ENCODE results near the gene RAMP2. TPM values are rescaled to one million over a fixed set of nuclear protein-coding genes. Genes with fewer than 3 reads are reported as not detected.

The RAMP2 gene
- total RNA-seq, 1 donor from 2014 or later, result 41.3 TPM

Other genes starting within 250 kb of the RAMP2 start
- gene NAGLU, start 225.0 kb upstream of the RAMP2 start, total RNA-seq, result 8.6 TPM
- gene HSD17B1, start 208.3 kb upstream of the RAMP2 start, total RNA-seq, result 1.4 TPM
- 45.6 TPM for gene COASY, start 199.1 kb upstream of the RAMP2 start, total RNA-seq
- gene MLX, start 194.1 kb upstream of the RAMP2 start, total RNA-seq, result 65.9 TPM
- gene PSMC3IP, start 183.5 kb upstream of the RAMP2 start, total RNA-seq, result 3.4 TPM
- 22.5 TPM for gene RETREG3, start 151.9 kb upstream of the RAMP2 start, total RNA-seq
- 54.3 TPM for gene TUBG1, start 151.5 kb upstream of the RAMP2 start, total RNA-seq
- 15.0 TPM for gene TUBG2, start 101.9 kb upstream of the RAMP2 start, total RNA-seq
- 26.1 TPM for gene PLEKHH3, start 84.2 kb upstream of the RAMP2 start, total RNA-seq
- 1.5 TPM for gene CCR10, start 79.4 kb upstream of the RAMP2 start, total RNA-seq
- gene CNTNAP1, start 78.7 kb upstream of the RAMP2 start, total RNA-seq, result 7.3 TPM
- gene EZH1, start 16.2 kb upstream of the RAMP2 start, total RNA-seq, result 44.4 TPM
- 33.2 TPM for gene VPS25, start 12.2 kb downstream of the RAMP2 start, total RNA-seq
- not detected for gene WNK4, start 19.4 kb downstream of the RAMP2 start, total RNA-seq
- 72.6 TPM for gene COA3, start 37.5 kb downstream of the RAMP2 start, total RNA-seq
- 0.30 TPM for gene CNTD1, start 37.6 kb downstream of the RAMP2 start, total RNA-seq
- gene BECN1, start 63.1 kb downstream of the RAMP2 start, total RNA-seq, result 74.3 TPM
- gene PSME3, start 72.2 kb downstream of the RAMP2 start, total RNA-seq, result 69.0 TPM
- 0.43 TPM for gene AOC2, start 83.4 kb downstream of the RAMP2 start, total RNA-seq
- gene AOC3, start 90.0 kb downstream of the RAMP2 start, total RNA-seq, result 15.1 TPM
- gene G6PC1, start 139.6 kb downstream of the RAMP2 start, total RNA-seq, result not detected
- 32.1 TPM for gene AARSD1, start 203.2 kb downstream of the RAMP2 start, total RNA-seq
- 51.0 TPM for gene PTGES3L, start 218.9 kb downstream of the RAMP2 start, total RNA-seq
- 10.4 TPM for gene RUNDC1, start 219.3 kb downstream of the RAMP2 start, total RNA-seq
- 791 TPM for gene RPL27, start 237.2 kb downstream of the RAMP2 start, total RNA-seq
- gene IFI35, start 245.6 kb downstream of the RAMP2 start, total RNA-seq, result 15.9 TPM

Data from Right ventricle myocardium inferior (tissue), 1 donor.